ENCODE measurements around the gene CYB561.

Gene CYB561

GRCh38 chr17:63452046-63452961 lies 6.2 kb upstream of the CYB561 start:
- in situ Hi-C loops (cut with MboI; ENCODE audit: low sequenced_read_pairs) = no loop called here

GRCh38 chr17:63451150-63451549 lies 5.0 kb upstream of the CYB561 start:
- in situ Hi-C loops (cut with MboI; ENCODE audit: low sequenced_read_pairs) = no loop called here

- in situ Hi-C loops (cut with MboI; ENCODE audit: low sequenced_read_pairs) = no loop called here
Observed at GRCh38 chr17:63450551-63450950, 4.4 kb upstream of the CYB561 start.

- in situ Hi-C loops (cut with MboI; ENCODE audit: low sequenced_read_pairs) = no loop called here
Observed at GRCh38 chr17:63448655-63449054, 2.5 kb upstream of the CYB561 start.

GRCh38 chr17:63447471-63448009 lies 1.4 kb upstream of the CYB561 start:
- in situ Hi-C loops (cut with MboI; ENCODE audit: low sequenced_read_pairs) = no loop called here

DNA sequence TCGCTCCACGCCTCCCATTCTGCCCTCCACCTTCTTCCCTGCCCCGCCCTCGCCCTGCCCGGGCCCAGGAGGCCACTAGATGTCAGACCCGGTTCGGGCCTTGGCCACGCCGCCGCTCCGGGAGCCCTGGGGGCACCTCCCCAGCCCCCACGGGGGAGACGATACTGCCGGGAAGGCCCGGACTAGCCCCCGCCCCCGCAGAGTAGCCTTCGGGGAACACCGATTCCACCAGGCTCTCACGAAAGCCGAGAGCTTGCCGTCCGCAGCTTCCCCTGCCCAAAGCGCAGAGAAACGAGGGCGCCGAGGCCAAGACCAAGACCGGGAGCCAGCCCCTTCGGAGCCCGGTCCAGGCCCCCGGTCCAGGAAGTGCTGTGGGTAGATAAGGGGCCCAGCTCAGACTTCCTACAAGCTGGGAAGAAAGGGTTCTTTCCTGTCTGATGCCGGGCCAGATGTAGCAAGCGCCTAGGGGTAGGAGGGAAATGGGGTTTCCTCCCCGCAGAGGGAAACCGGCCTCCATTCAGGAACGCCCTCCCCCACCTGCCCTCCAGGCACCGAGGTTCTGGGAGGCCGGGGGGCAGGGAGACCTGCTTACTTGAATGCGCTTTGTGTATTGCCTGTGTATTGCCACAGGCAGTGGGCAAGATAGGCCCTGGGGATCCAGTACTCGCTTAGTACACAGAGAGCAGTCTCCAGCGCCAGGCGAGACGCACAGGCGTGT lies 806 bp upstream of the CYB561 start:
- in situ Hi-C loops (cut with MboI; ENCODE audit: low sequenced_read_pairs) = no loop called here

DNA sequence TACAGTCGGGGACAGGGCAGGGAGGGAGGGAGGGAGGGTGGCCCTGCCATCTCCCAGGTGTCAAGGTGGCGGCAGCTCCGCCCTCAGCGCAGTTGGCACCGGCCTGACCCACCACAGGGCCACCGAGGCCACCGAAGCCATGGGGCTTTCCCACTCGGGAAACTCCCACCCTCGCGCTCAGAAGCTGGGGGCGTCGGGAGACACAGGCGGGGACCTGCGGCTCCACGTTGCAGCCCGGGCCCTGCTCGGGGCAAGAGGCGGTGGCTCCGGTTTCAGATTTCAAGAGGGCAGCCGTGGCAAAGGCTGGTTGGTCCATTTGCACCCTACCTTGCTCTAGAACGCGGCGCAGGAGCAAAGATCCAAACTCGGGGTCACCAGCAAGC lies 544 bp downstream of the CYB561 start:
- in situ Hi-C loops (cut with MboI; ENCODE audit: low sequenced_read_pairs) = no loop called here

GRCh38 chr17:63445065-63445464 lies 1.0 kb downstream of the CYB561 start:
- in situ Hi-C loops (cut with MboI; ENCODE audit: low sequenced_read_pairs) = no loop called here

DNA sequence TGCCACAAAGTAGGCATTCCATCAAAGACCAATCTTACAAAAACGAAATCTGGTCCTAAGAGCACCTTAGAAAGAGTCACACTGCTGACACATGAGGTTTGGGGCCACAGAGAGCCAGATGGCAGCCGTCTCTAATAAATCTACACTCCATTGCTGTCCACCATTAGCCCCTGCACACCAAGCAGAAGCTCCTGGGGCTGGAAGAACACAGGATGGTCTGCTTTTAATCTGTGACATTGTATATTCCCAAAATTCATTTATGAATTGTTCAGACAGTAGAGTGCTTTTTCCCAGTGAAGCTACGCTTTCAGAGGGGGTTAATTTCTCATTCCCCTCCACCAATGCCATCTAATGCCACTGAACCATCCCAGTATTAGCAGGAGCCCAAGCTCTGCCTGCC lies 1.6 kb downstream of the CYB561 start:
- in situ Hi-C loops (cut with MboI; ENCODE audit: low sequenced_read_pairs) = no loop called here

GRCh38 chr17:63443053-63443452 lies 3.1 kb downstream of the CYB561 start:
- in situ Hi-C loops (cut with MboI; ENCODE audit: low sequenced_read_pairs) = no loop called here

GRCh38 chr17:63442549-63443035 lies 3.5 kb downstream of the CYB561 start:
- in situ Hi-C loops (cut with MboI; ENCODE audit: low sequenced_read_pairs) = no loop called here

DNA sequence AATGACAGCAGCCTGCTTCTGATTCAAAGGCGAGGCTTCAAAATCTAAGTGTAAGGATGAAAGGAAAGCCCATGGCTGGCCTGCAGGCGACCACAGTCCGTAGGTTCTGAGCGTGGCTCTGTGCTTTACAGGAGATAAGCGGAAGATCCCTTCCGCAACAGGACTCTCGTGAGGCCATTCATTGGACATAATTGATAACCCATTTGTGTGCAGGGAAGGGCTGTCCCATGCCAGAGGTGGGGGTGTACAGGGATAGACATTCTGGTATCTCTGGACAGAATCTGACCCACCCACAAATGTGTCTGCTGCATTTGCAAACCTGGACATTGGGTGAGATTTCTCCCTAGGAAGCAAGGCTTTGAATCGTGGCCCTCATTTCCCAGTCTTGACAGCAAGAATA lies 4.0 kb downstream of the CYB561 start:
- in situ Hi-C loops (cut with MboI; ENCODE audit: low sequenced_read_pairs) = no loop called here

DNA sequence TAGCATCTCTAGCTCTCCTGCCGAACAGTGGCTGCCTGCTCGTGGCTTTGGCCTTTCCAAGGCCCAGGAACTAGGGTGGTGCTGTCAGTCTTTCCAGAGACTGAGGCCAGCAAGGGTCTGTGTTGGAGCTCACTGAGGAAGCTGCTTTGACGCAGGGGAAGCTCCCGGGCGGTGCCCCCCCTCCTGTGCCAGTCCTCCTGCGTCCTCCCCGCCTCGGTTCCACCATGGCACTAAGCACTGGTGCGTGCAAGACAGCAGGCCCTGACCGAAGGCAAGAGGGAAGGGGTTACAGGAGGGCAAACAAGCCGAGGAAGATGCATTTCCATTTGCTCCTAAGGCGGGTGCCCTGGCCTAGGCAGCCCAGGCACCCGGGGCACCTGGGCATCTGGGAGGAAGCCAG lies 4.5 kb downstream of the CYB561 start:
- in situ Hi-C loops (cut with MboI; ENCODE audit: low sequenced_read_pairs) = no loop called here

DNA sequence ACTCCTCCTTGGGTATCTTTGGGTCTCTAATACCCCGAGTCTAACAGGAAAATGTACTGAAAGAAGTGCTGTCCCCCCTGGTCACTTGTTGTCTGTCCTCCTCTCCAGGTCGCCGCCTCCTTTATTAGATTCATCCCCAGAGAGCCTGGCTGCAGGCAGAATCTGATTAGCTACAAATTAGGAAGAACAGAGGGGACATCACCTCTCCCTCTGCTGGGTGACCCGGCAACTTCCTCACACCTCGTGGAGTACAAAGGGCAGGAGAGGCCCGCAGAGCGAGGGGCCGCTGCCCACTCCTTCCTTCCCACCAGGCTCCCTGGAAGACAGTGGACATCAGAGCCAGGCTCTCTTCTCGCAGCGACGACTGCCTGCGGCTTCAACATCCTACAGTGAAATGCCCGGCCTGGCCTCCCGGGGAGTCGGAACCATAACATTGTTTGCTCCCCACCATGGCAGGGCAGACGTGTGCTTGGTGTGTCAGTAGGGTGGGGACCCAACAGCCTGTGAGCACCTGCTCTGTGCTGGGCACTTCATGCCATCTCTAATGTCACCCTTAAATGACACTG lies 5.3 kb downstream of the CYB561 start:
- in situ Hi-C loops (cut with MboI; ENCODE audit: low sequenced_read_pairs) = no loop called here

DNA sequence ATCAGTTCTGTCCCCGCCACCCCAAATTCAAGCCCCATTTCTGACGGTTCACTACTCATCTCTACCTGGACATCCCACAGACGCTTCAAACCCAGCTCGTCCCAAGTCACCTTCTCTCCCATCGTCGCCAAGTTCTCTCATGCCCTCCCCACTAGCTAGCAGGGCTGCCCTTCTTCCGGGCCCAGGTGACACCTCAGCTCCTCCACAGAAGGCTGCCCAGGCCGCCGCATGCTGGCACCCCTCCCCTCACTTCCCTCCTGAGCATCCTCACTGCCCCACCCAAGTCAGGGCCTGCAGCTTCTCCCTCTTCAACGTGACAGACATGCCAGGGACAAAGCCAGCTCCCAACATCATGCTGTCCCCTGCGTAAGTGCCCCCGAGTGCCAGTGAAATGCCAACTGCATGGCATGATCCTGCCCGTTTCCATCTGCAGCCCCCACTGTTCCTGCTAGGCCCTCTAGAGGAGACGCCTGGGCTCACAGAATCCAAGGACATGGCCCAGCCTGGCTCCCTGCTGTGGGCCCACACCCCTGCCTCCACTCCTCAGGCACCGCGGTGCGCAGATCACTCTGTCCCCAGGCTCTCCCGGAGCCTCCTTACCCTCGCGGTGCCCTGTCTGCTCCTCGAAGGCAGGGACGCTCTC lies 5.9 kb downstream of the CYB561 start:
- in situ Hi-C loops (cut with MboI; ENCODE audit: low sequenced_read_pairs) = no loop called here

- in situ Hi-C loops (cut with MboI; ENCODE audit: low sequenced_read_pairs) = no loop called here
Observed at GRCh38 chr17:63439687-63440086, 6.4 kb downstream of the CYB561 start.

DNA sequence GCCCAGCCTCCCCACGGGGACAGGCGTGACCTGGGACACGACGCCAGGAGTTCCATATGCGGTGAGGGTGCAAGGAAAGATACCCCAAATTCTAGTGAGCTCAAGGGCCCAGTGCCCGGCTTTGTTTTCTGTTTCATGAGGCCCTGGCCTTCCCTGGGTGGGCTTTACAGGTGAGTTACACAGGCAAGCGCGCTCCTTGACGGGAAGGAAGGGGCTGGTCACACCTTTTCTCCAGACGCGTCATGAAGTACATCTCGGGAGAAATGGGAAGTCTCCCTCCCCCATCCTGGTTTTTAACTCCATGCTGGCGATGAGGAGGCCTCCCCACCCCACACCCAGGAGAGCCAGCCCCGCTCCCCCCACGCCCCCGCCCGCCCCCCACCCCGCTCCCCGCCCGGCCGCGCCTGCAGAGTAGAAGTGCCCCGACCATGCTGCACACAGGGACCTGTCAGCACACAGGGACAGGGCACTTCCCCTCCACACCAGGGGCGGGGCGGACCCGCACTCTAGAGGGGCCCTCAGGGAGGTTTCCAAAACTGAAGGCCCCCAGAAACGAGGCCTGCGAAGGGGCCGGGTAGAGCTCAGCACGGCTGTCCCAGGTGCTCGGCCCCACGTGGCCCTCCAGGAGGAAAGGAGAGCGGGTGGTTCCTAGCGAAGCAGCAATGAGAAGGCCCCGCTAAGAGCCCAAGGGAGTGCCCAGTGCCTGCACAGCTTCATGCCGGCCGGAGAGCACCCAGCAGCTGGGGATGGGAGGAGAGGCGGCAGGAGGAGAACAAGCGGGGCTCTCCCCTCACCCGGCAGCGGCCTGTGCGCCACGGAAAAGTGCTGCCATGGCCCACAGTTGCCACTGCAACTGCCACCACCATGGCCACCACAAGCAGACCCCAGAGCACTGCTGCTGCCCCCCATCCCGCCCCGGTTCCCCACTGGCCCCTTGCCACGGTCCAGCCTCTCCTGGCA lies 7.7 kb downstream of the CYB561 start:
- in situ Hi-C loops (cut with MboI; ENCODE audit: low sequenced_read_pairs) = no loop called here

GRCh38 chr17:63437287-63438091 lies 8.6 kb downstream of the CYB561 start:
- in situ Hi-C loops (cut with MboI; ENCODE audit: low sequenced_read_pairs) = no loop called here

- in situ Hi-C loops (cut with MboI; ENCODE audit: low sequenced_read_pairs) = no loop called here
Observed at GRCh38 chr17:63436523-63437110, 9.5 kb downstream of the CYB561 start.
